CD4-positive, alpha-beta T cell treated with Interleukin-21 for 1 hour (primary cell): ENCODE measurements around the gene PKN2.
"Not testable (repeated sequence)": the region's sequence is repeated elsewhere in the genome, so short reads cannot be mapped to it uniquely, and the experiment has no call there.

Experiments used
- DNase-seq: peaks from one replicate; pipeline ENCODE4 v3.0.0-alpha.2; 2020

Gene PKN2

DNA sequence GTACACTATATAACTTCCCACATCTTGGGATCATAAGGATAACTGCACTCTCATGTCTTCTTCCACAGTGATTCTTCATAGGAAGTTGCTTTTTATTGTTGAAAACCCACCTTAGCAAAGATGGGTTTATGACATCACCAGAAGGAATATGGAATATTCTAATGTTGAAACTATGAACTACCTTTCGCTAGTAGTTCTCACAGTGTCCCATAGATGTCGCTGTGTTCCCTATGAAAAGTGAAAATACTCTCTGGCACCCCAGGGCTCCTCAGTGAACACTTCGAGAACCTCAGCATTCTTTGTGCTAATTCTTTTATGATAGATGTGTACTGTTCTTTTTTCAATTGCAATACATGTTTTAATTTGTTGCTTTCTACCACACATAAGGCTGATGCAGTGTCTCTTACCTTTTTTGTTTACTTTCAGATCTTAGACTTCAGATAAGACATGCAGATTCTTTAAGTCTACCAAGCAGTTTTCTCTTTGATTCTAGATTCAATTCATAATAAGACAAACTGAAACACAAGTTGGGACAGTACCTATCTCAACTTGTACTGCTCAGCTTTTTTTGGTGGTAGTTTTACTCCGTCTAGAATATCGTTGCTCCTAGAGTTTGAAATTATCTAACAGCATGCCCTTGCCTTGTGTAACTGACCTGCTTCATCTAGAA lies 116.4 kb downstream of the PKN2 start:
- peak; percentile 67 for DNase-seq

DNA sequence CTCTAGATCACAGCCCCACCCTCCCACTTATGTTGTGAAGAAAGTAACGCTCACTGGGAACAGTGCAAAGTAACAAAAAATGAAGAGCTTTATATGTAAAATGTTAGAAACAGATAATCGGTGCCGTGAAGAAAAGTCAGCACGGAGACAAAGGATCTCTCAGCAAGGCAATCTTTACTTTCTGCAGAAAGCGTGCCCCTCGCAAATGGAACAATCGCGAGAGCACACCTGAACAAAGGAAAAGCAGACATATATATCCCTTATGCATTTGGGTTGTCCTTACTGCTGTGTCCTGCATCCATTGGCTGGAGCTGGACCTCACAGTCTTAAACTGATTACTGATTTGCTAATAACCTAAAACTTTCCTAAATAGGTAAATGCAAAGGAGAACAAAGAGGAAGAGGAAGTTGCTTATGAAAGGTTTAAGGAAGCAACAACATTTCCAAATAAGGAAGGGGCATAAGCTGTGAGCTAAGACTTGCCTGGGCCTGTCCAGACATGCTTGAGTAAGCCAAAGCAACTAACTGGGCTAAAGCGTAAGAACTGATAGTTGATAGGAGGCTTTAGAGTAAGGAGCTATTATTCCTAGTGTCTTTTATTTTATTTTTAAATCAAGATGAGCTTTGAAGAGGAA lies 117.6 kb downstream of the PKN2 start:
- DNase-seq: no peak

DNA sequence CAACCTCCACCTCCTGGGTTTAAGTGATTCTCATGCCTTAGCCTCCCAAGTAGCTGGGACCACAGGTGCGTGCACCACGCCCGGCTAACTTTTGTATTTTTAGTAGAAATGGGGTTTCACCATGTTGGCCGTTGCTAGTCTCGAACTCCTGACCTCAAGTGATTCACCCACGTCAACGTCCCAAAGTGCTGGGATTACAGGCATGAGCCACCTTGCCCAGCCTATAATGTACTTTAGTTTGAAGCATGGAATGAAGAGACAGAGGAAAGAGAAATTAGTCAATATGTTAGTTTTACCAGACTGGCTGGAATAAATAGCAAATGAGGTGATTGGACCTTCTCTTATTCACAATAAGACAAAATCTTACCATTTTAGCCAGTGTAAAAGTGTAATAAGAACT lies 118.3 kb downstream of the PKN2 start:
- no peak for DNase-seq

DNA sequence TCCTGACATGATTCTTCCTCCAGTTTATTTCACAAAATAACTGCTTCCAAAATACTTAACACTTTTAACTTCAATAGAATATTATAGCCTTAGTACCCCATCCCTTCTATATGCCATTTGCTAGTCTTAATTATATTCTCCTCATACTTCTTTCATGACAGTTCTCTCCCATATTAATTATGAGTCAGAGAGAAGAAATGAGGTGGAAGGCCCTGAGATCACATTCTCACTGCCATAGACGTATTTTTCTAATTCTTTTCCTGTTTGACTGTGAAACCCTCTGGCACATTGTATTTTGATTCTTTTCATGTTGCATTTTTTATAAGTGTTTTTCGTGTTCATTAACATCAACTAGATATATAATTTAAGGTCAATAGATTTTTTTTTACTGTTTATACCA lies 118.9 kb downstream of the PKN2 start:
- DNase-seq: no peak

DNA sequence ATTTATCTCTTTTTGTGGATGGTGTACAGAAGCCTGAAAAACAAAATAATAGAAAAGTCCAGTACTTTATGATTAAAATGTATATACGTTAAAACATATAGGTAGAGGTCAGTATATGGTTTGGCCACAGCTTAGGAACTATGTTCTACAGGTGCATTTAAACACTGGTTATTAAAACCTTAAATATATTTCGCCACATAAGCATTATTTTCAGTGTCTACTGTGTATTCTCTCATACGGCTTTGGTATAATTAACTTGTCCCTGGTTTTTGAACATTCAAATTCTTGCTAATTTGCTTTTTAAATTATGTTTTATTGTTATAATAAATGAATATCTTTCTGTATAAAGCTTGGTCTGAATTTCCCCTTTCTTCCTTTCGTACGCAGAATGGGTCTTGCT lies 119.4 kb downstream of the PKN2 start:
- no peak for DNase-seq

DNA sequence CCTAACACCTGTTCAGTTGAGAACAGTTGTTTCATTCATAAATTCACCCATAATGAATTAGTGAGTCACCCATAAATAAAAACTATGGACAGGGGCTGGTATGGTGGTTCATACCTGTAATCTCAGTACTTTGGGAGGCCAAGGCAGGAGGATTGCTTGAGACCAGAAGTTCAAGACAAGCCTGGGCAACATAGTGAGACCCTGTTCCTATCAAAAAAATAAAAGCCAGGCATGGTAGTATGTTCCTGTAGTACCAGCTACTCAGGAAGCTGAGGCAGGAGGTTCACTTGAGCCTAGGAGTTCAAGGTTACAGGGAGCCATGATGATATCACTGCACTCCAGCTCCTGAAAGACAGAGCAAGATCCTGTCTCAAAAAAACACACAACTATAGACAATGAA lies 128.3 kb downstream of the PKN2 start:
- no peak for DNase-seq

DNA sequence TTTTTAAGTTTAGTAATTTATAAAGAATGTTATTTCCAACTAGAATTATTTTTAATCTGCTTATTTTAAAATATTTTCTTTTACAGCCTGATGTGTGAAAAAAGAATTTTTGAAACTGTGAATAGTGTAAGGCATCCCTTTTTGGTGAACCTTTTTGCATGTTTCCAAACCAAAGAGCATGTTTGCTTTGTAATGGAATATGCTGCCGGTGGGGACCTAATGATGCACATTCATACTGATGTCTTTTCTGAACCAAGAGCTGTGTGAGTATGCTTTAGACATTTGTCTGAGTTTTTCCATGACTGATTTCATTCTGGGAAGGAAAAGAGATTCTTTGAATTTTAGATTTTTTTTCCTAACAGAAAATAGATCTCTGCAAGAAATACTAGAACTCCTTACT lies 129.4 kb downstream of the PKN2 start:
- no peak for DNase-seq

DNA sequence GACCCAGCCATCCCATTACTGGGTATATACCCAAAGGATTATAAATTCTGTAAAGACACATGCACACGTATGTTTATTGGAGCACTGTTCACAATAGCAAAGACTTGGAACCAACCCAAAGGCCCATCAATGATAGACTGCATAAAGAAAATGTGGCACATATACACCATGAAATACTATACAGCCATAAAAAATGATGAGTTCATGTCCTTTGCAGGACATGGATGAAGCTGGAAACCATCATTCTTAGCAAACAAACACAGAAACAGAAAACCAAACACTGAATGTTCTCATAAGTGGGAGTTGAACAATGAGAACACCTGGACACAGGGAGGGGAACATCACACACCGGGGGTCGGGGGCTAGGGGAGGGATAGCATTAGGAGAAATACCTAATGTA lies 135.6 kb downstream of the PKN2 start:
- not testable (repeated sequence) for DNase-seq

DNA sequence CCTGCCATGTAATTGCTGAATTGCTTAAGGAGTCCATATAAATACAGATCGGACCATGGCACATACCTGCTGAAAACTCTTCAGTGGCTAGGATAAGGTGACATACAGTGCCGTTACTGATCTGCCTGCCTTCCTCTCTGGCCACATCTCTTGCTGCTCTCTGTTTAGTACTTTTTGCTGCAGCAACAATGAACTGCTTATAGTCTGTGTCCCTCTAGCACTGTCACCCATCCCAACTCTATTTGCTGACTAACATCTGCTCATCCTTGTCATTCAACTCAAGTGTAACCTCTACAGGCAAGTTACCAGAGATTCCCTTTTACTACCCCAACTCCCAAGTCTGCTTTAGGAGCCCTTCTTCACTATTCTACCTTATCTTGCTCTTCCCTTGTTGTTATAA lies 141.6 kb downstream of the PKN2 start:
- no peak for DNase-seq

DNA sequence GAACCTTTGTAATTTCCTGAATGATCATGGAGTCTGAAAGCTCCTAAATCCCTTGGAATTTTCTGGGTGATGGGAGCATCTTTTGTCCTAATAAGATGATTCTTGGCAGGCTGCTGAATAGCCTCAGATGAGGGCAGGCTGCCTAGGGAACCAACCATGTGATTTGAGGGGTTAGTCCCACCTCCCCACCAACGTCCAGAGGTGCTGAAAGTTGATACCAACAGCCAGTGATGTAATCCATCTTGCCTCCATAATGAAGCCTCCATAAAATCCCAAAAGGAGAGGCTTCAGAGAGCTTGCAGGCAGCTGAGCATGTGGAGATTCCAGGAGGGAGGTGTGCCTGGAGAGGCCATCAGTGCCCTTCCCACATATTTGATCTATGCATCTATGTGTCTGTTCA lies 163.6 kb downstream of the PKN2 start:
- DNase-seq: no peak

DNA sequence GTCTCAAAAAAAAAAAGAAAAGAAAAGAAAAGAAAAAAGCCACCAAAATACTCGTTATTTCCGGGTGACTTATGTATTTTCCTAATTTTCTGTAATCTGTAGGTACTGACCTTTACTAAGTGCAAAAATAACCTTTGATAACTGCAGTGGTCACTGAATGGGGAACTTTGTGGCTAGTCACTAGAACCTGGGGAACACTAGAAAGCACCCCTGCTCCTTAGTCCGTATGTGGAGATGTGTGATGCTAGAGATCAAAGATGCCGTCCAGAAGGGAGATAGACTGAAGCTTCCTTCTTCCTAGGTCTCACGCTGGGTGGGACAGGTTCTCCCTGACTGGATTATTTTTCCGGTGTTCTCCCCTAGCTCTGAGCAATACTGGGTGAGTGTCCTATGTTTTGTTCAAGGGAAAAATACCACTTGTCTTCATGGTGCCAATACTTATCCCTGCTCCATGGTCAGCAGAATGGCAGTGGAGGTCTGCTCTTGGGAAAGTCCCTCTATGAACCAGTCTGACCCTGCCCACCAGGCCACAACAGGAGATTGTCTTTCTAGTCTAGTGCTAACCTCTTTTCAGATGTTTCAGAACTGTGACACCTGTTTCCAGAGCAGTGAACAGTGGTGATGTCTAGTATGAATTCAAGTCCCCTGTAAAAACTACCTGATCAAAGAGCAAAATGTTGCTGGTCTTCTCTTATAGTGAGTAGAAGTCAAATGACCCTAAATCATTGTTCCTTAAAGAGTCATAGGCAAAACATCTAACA lies 167.4 kb downstream of the PKN2 start:
- DNase-seq: no peak

DNA sequence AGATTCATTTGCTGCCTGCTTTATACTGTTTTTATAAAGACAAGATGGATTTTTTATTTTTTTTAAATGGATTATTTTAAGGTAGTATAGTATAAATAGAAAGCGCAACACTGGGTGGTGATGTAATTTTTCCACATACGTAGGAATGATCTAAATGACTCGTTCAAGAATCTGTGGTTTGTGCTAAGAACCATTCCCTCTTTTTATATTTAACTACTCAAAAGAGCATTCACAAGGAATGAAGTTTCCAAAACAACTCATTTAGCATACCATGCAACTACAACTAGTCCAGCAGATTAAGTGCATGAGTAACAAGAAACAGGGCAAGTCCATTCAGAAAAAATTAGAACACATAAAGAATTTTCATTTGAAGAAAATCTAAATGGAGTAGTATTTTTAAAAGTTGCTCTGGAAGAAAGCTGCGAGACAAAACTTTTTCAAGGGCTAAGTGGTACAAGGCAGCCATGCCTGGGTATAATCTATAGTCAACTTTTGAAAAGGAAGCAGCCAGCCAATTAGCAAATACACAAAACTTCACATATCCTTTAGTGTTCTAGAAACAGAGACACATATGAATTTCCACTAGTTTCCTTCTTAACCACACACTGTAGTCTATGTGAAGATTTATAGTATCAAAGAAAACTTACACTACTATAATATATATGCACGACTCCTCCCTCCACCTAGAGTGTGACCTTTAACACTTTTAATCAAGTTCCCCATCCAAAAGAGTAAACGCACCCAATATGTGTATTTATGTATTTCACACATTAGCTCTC lies 183.9 kb downstream of the PKN2 start:
- no peak for DNase-seq

DNA sequence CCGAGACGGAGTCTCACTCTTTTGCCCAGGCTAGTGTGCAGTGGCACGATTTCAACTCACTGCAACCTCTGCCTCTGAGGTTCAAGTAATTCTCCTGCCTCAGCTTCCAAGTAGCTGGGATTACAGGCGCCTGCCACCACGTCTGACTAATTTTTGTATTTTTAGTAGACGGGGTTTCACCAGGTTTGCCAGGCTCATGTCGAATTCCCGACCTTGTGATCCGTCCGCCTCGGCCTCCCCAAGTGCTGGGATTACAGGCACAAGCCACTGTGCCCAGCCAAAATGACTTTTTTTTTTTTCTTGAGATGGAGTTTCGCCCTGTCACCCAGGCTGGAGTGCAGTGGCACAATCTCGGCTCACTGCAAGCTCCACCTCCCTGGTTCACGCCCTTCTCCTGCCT lies 185.6 kb downstream of the PKN2 start:
- not testable (repeated sequence) for DNase-seq

DNA sequence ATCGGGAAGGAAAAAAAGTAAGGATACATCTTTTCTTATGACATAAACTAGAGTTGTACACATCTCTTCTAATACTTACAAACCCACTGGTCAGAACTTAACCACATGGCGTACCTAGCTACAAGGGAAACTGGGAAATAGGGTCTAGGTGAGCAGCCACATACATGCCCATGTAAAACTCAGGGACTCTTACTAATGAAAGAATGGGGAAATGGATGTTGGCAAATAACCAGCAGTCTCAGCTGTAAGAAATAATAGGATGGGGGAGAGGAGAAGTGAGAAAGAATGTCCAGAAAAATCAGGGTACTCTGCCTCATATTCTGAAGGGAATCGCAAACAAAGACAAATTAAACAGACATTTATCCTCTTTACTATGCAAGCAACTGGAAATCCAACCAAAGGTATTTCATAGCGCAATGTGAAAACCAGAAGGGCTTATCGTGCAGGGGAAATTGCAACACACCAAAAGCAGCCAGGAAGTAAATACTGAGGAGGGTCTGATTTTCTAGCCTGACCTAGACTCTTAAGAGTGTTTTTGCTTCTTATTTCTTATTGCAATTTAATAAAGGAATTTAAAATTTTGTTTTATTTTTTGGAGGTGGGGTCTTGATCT lies 189.8 kb downstream of the PKN2 start:
- DNase-seq: no peak

DNA sequence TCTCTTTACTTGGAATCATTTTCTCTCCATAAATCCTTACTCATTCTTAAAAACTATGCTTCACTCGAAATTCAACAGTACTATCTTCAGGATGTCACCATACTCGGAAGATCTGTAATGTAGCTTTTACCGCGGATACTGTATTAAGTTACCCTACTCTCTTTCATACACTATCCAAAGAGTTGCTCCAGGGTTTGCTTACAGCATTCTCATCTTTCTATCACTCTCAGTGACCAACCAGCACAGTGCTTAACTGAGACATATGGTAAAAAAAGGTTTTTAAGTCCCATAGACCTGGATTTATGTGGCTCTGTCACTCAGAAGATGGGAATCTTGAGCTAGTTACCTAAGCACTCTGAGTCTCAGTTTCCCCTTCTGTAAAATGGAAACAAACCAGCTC lies 191.5 kb downstream of the PKN2 start:
- DNase-seq: no peak

DNA sequence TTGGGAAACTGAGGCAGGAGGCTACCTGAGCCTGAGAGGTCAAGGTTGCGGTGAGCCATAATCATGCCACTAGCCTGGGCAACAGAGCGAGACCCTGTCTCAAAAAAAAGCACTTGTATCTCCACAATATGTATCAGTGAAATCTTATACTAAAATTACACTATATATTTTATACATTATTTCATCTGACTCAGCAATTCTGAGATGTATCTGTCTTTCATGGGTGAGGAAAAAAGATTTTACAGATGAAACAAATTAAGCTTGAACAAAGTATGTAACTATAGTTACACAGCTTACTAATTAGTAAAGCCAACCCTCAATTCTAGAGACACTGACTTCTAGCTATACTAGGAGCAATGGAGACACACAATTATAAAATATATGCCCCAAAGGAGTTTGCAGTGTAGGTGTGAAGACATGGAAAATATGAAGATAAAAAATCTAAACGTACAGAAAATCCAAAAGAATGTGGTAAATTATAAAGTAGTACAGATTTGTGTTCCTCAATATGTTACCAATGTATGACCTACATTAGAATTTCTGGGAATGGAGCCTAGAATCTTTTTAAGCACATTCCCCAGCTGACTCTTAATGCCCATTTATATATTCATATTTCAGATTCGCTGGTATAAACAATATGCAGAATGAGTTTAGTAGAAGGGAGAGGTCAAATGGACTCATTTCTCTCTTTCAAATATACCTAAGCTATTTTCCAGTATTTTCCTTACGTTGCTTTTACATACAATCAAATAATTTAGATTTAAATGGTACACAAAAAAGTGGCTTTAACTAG lies 192.7 kb downstream of the PKN2 start:
- no peak for DNase-seq

DNA sequence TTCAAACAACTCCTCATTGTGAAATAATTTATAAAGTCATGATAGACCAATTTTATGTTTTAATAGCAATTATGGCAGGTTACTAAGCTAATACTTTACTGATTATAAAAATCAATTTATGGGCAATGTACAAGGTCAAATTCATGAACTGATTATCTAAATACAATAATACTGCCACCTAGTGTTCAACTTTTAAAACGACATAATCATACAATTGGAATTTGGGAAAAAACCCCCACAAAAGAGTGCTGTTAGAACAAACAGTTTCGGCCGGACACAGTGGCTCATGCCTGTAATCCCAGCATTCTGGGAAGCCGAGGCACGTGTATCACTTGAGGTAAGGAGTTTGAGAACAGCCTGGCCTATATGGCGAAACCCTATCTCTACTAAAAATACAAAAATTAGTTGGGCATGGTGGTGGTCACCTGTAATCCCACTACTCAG lies 193.3 kb downstream of the PKN2 start:
- DNase-seq: peak; percentile 33

DNA sequence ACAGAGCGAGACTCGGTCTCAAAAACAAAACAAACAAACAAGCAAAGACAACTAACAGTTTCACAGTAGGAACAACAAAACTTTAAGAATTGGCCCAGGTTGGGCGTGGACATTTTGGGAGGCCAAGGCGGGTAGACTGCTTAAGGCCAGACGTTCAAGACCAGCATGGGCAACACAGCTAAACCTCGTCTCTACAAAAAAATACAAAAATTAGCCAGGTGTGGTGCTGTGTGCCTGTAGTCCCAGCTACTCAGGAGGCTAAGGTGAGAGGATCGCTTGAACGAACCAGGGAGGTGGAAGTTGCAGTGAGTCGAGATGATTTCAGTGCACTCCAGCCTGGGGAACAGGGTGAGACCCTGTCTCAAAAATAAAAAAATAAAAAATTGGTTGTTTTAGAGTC lies 193.8 kb downstream of the PKN2 start:
- no peak for DNase-seq

DNA sequence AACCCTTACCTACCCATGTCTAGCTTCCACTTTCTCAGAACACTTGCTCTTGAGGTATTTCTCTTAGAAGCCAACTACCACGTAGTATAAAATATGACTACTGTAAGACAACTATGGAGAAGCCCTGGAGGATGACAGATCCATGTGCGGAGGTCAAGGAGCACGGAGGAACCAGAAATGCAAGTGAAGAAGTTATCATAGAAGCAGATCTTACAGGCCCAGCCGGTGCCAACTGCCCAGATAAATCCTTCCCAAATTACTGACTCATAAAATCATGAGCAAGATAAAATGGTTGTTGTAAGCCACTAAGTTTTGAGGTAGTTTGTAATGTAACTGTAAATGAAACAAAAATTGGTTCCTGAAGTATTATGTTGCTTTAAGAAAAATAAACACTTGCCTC lies 194.7 kb downstream of the PKN2 start:
- DNase-seq: no peak

DNA sequence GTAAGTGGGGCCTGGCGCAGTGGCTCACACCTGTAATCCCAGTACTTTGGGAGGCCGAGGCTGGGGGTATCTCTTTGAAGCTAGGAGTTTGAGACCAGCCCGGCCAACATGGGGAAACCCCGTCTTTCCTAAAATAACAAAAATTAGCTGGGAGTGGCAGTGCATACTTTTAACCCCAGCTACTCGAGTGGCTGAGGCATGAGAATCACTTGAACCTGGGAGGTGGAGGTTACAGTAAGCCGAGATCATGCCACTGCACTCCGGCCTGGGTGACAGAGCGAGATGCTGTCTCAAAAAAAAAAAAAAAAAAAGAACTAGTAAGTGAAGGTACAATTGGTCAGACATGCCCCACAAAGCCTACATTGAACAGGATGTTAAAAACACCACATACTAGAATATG lies 196.6 kb downstream of the PKN2 start:
- not testable (repeated sequence) for DNase-seq

DNA sequence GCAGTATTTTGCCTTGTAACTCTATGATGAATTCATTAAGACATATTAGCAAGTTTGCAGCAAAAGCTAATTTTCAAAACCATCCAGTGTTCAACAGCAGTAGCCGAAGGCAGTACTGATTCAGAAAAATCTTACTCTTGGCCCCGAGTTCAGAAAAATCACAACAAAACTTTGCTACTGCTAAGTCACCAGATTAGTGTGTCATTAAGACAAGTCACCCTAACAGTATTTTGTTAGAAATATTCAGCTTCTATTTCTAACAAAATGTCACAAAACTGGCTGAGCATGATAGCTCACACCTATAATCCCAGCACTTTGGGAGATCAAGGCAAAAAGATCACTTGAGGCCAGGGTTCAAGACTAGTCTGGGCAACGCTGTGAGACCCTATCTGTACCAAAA lies 199.1 kb downstream of the PKN2 start:
- DNase-seq: no peak
